Measurements from ENCODE around the gene GORASP2. TPM values are rescaled to one million over a fixed set of nuclear protein-coding genes. Genes with fewer than 3 reads are reported as not detected.
"Not testable (repeated sequence)": the region's sequence is repeated elsewhere in the genome, so short reads cannot be mapped to it uniquely, and the experiment has no call there.

The GORASP2 gene
- total RNA-seq, 1 experiment from 2014 or later, result 67.3 TPM

GRCh38 chr2:170911314-170911889, 17.7 kb upstream of the GORASP2 start:
- Histone ChIP-seq H3K9me2 (replicated peaks; ENCODE audit: low read length) (no peaks in the 10 kb centered on the region), H3K27me3 (ENCODE audit: low read length) (no peaks in the 10 kb centered on the region), H3K9me3 (ENCODE audit: low read length) (peaks cover 9% of the 10 kb centered on the region; the same call in 1 of the 2 replicates), H4K20me1 (ENCODE audit: low read length) (no peaks in the 10 kb centered on the region), H3K27ac (ENCODE audit: low read length) (no peak overlapping the region), H3K9ac (ENCODE audit: low read length) (no peak overlapping the region), H2AFZ (ENCODE audit: low read length) (no peak overlapping the region), H3K4me2 (ENCODE audit: low read length) (no peak overlapping the region), H3K4me1 (ENCODE audit: insufficient read depth, low read length) (no peaks in the 10 kb centered on the region), H3K4me3 (ENCODE audit: low read length) (no peak overlapping the region), H3F3A (ENCODE audit: low read length, unreplicated experiment) (no peaks in the 10 kb centered on the region), H3K79me2 (ENCODE audit: low read length) (no peaks in the 10 kb centered on the region), H3K36me3 (ENCODE audit: low read depth, low read length) (no peaks in the 10 kb centered on the region)
- no TSS peak for BruUV-seq (replicated peaks)
- intact Hi-C loops (cut with micrococcal nuclease), result no loop called here
- ATAC-seq (no peak), DNase-seq (no peak)
- no peak for TF ChIP-seq EZH2phosphoT487 (IDR thresholded peaks at IDR 0.05; ENCODE audit: borderline replicate concordance, low read length)
- no peak for TF ChIP-seq EZH2 (IDR thresholded peaks at IDR 0.05; ENCODE audit: low read length, unreplicated experiment)
- no peak for TF ChIP-seq CTCF (conservative IDR thresholded peaks at IDR 0.05; ENCODE audit: low read depth, low read length)
- POLR2A ChIA-PET (ENCODE audit: unreplicated experiment), result no interaction called here
- CTCF ChIA-PET, result no interaction called here

GRCh38 chr2:170914994-170915666, 13.9 kb upstream of the GORASP2 start:
- H3K4me3 ChIP-seq (ENCODE audit: low read length); H3K27me3 ChIP-seq (ENCODE audit: low read length); H3K27ac ChIP-seq (ENCODE audit: low read length); H3K36me3 ChIP-seq (ENCODE audit: low read depth, low read length); H3K4me2 ChIP-seq (ENCODE audit: low read length); H3K79me2 ChIP-seq (ENCODE audit: low read length); ATAC-seq; CTCF ChIA-PET; H3K4me1 ChIP-seq (ENCODE audit: insufficient read depth, low read length); DNase-seq; H4K20me1 ChIP-seq (ENCODE audit: low read length); H3K9ac ChIP-seq (ENCODE audit: low read length); intact Hi-C loops (cut with micrococcal nuclease); H3F3A ChIP-seq (ENCODE audit: low read length, unreplicated experiment); H2AFZ ChIP-seq (ENCODE audit: low read length); H3K9me2 ChIP-seq (replicated peaks; ENCODE audit: low read length); BruUV-seq (replicated peaks): not testable (repeated sequence)
- H3K9me3 ChIP-seq (ENCODE audit: low read length), result peaks cover 24% of the 10 kb centered on the region
- POLR2A ChIA-PET (ENCODE audit: unreplicated experiment), result interaction anchor here (0.7 kb wide), 1 partner anchor 14 kb away, joined by 3 read pairs; no protein-coding TSS in a partner anchor

- TF ChIP-seq EZH2 (IDR thresholded peaks at IDR 0.05; ENCODE audit: low read length, unreplicated experiment) (no peak), EZH2phosphoT487 (IDR thresholded peaks at IDR 0.05; ENCODE audit: borderline replicate concordance, low read length) (no peak), CTCF (conservative IDR thresholded peaks at IDR 0.05; ENCODE audit: low read depth, low read length) (no peak)
- Histone ChIP-seq H3K9ac (ENCODE audit: low read length) (no peak overlapping the region), H3K4me3 (ENCODE audit: low read length) (no peak overlapping the region), H3K4me1 (ENCODE audit: insufficient read depth, low read length) (no peaks in the 10 kb centered on the region), H3K9me3 (ENCODE audit: low read length) (peaks cover 15% of the 10 kb centered on the region), H3K4me2 (ENCODE audit: low read length) (no peak overlapping the region), H3K36me3 (ENCODE audit: low read depth, low read length) (no peaks in the 10 kb centered on the region), H4K20me1 (ENCODE audit: low read length) (no peaks in the 10 kb centered on the region), H3K27me3 (ENCODE audit: low read length) (no peaks in the 10 kb centered on the region), H2AFZ (ENCODE audit: low read length) (no peak overlapping the region), H3F3A (ENCODE audit: low read length, unreplicated experiment) (no peaks in the 10 kb centered on the region), H3K79me2 (ENCODE audit: low read length) (no peaks in the 10 kb centered on the region), H3K9me2 (replicated peaks; ENCODE audit: low read length) (no peaks in the 10 kb centered on the region), H3K27ac (ENCODE audit: low read length) (no peak overlapping the region)
- ATAC-seq (no peak), DNase-seq (no peak)
- ChIA-PET POLR2A (ENCODE audit: unreplicated experiment) (no interaction called here), CTCF (no interaction called here)
- intact Hi-C loops (cut with micrococcal nuclease), result no loop called here
- BruUV-seq (replicated peaks), result no TSS peak
These were observed 11.7 kb upstream of the GORASP2 start for GRCh38 chr2:170917219-170917913.

Measured in PC-3 (cell line).